Measurements from ENCODE around the gene WDFY4.

Gene WDFY4

GRCh38 chr10:48691812-48692528, 7.3 kb downstream of the WDFY4 start:
- DNase-seq (ENCODE audit: low read depth in 3 of 3), result no peak

GRCh38 chr10:48692748-48693147, 8.1 kb downstream of the WDFY4 start:
- DNase-seq (ENCODE audit: low read depth in 3 of 3), result no peak

GRCh38 chr10:48693206-48693605, 8.5 kb downstream of the WDFY4 start:
- DNase-seq (ENCODE audit: low read depth in 3 of 3), result no peak

- no peak for DNase-seq (ENCODE audit: low read depth in 3 of 3)
These were observed 9.8 kb downstream of the WDFY4 start for GRCh38 chr10:48694371-48695030.

- DNase-seq (ENCODE audit: low read depth in 3 of 3), result no peak
These were observed 11.2 kb downstream of the WDFY4 start for GRCh38 chr10:48695636-48696534.

- no peak for DNase-seq (ENCODE audit: low read depth in 3 of 3)
These were observed 11.8 kb downstream of the WDFY4 start for GRCh38 chr10:48696535-48696873.

GRCh38 chr10:48697091-48697490, 12.4 kb downstream of the WDFY4 start:
- DNase-seq (ENCODE audit: low read depth in 3 of 3), result no peak

GRCh38 chr10:48697821-48698764, 13.4 kb downstream of the WDFY4 start:
- DNase-seq (ENCODE audit: low read depth in 3 of 3), result no peak

- no peak for DNase-seq (ENCODE audit: low read depth in 3 of 3)
These were observed 14.4 kb downstream of the WDFY4 start for GRCh38 chr10:48699011-48699627.

- DNase-seq (ENCODE audit: low read depth in 3 of 3), result no peak
These were observed 15.4 kb downstream of the WDFY4 start for GRCh38 chr10:48700071-48700470.

GRCh38 chr10:48700493-48700892, 15.8 kb downstream of the WDFY4 start:
- no peak for DNase-seq (ENCODE audit: low read depth in 3 of 3)

- no peak for DNase-seq (ENCODE audit: low read depth in 3 of 3)
These were observed 16.6 kb downstream of the WDFY4 start for GRCh38 chr10:48701139-48701901.

- DNase-seq (ENCODE audit: low read depth in 3 of 3), result no peak
These were observed 17.3 kb downstream of the WDFY4 start for GRCh38 chr10:48701941-48702340.

GRCh38 chr10:48703531-48704122, 19.0 kb downstream of the WDFY4 start:
- no peak for DNase-seq (ENCODE audit: low read depth in 3 of 3)

GRCh38 chr10:48704156-48704555, 19.5 kb downstream of the WDFY4 start:
- no peak for DNase-seq (ENCODE audit: low read depth in 3 of 3)

- DNase-seq (ENCODE audit: low read depth in 3 of 3), result no peak
These were observed 20.8 kb downstream of the WDFY4 start for GRCh38 chr10:48705401-48705938.

- DNase-seq (ENCODE audit: low read depth in 3 of 3), result no peak
These were observed 22.8 kb downstream of the WDFY4 start for GRCh38 chr10:48707472-48707871.

- DNase-seq (ENCODE audit: low read depth in 3 of 3), result no peak
These were observed 23.5 kb downstream of the WDFY4 start for GRCh38 chr10:48708144-48708543.

- no peak for DNase-seq (ENCODE audit: low read depth in 3 of 3)
These were observed 26.1 kb downstream of the WDFY4 start for GRCh38 chr10:48710647-48711275.
